Kidney (tissue), 14 donors: ENCODE data around the gene CTNNA2. TPM values are rescaled to one million over a fixed set of nuclear protein-coding genes. Genes with fewer than 3 reads are reported as not detected.

Experiments used
- DNase-seq, 5 donors: peaks; one replicate each; pipeline ENCODE4 v3.0.0-alpha.2; 2013 to 2020
- FAIRE-seq: peaks from 2 replicates; lab custom pipeline; 2012; peaks lifted over from hg19 to GRCh38; lab: Jason Lieb, UNC
- H3K27ac ChIP-seq, 2 donors: one replicate each; pipeline ENCODE4 v1.7.0; 2013; ENCODE audit warnings: low read depth in 2 of 2, low read length in 2 of 2, inconsistent platforms in 1 of 2
- H3K27me3 ChIP-seq: one replicate; pipeline ENCODE4 v1.7.1; 2013; ENCODE audit warnings: low read length, inconsistent platforms; ENCODE audit not compliant: control insufficient read depth, insufficient read depth
- H3K36me3 ChIP-seq, 3 donors: one replicate each; pipeline versions ENCODE4 v1.7.0 to v1.7.1; 2013; ENCODE audit warnings: low read length in 3 of 3, control low read depth in 1 of 3, inconsistent platforms in 1 of 3; ENCODE audit not compliant: insufficient read depth in 3 of 3, control insufficient read depth in 2 of 3
- H3K4me1 ChIP-seq, 3 donors: one replicate each; pipeline versions ENCODE4 v1.7.0 to v1.7.1; 2013; ENCODE audit warnings: low read length in 3 of 3, inconsistent platforms in 1 of 3, low read depth in 1 of 3; ENCODE audit not compliant: control insufficient read depth in 2 of 3, insufficient read depth in 2 of 3
- H3K4me3 ChIP-seq, 3 donors: one replicate each; pipeline versions ENCODE4 v1.7.0 to v1.8.1; 2013; ENCODE audit warnings: low read length in 3 of 3, control low read depth in 1 of 3, inconsistent platforms in 1 of 3
- H3K9ac ChIP-seq, 3 donors: one replicate each; pipeline versions ENCODE4 v1.7.0 to v1.7.1; 2013; ENCODE audit warnings: low read length in 3 of 3, control low read depth in 1 of 3, inconsistent platforms in 1 of 3
- H3K9me3 ChIP-seq, 3 donors: one replicate each; pipeline versions ENCODE4 v1.7.0 to v1.7.1; 2013; ENCODE audit warnings: low read length in 3 of 3, control low read depth in 1 of 3, inconsistent platforms in 1 of 3; ENCODE audit not compliant: control insufficient read depth in 2 of 3, insufficient read depth in 1 of 3
- CTCF ChIP-seq: IDR thresholded peaks from 3 replicates; pipeline ENCODE4 v1.5.1; 2012; ENCODE audit warnings: mild to moderate bottlenecking, moderate library complexity, borderline replicate concordance; ENCODE audit not compliant: insufficient read depth; ENCODE audit errors: extremely low read depth
- intact Hi-C: fragments of 100-400 bp; cut with DNase I; formaldehyde crosslinking; loops from one replicate; pipeline ENCODE4 v1.11.1; 2022
- polyA plus RNA-seq: library from polyadenylated mRNA; stranded (reverse); fragments of 350-450 nt; fragmentation: Illumina TruSeq; extraction: RNeasy Lipid Tissue Mini Kit (QIAGEN cat#74804); gene quantifications from one replicate; pipeline ENCODE4 v1.2.3, GENCODE V29; 2014; ENCODE audit warnings: low read depth, low replicate concordance; ENCODE audit not compliant: insufficient read depth
- total RNA-seq: library from RNA; stranded (reverse); fragmentation: NEBNext Ultra II Directional; extraction: Animal tissue kit (Norgen Biotek cat#: 25700); gene quantifications from one replicate; pipeline ENCODE4 v1.2.1, GENCODE V29; 2021
- donor health status: control.
- donor health status: control.
- donor health status: control.
- donor health status: control.
- donor health status: control.
- donor health status: DM: yes; HTN: yes; CAD: no.
- donor health status: Normal renal cell carcinoma (clear cell type).

CTNNA2 gene
- total and polyA plus RNA-seq, 2 donors from 2014 or later = 0.47 TPM; not detected in 1

GRCh38 chr2:79788952-79789651 is 276.3 kb downstream of the CTNNA2 start:
- H3K27me3 ChIP-seq = no peaks in the 10 kb centered on the region
- DNase-seq (no peak), FAIRE-seq (no peak)
- no peaks in the 10 kb centered on the region for H3K36me3 ChIP-seq
- H3K9ac ChIP-seq = no peak overlapping the region
- no peaks in the 10 kb centered on the region for H3K9me3 ChIP-seq
- H3K4me3 ChIP-seq = no peak overlapping the region
- no peaks in the 10 kb centered on the region for H3K4me1 ChIP-seq
- intact Hi-C loops = no loop called here
- no peak overlapping the region for H3K27ac ChIP-seq
- no peak for TF ChIP-seq CTCF

GRCh38 chr2:79789811-79790210 is 277.0 kb downstream of the CTNNA2 start:
- FAIRE-seq (no peak), DNase-seq (no peak)
- no peaks in the 10 kb centered on the region for H3K36me3 ChIP-seq
- H3K9me3 ChIP-seq = no peaks in the 10 kb centered on the region
- H3K4me1 ChIP-seq = no peaks in the 10 kb centered on the region
- no peaks in the 10 kb centered on the region for H3K27me3 ChIP-seq
- H3K9ac ChIP-seq = no peak overlapping the region
- intact Hi-C loops = no loop called here
- no peak for TF ChIP-seq CTCF
- H3K4me3 ChIP-seq = no peak overlapping the region
- H3K27ac ChIP-seq = no peak overlapping the region

GRCh38 chr2:79792090-79792489 is 279.2 kb downstream of the CTNNA2 start:
- DNase-seq (no peak), FAIRE-seq (no peak)
- Histone ChIP-seq H3K9ac (no peak overlapping the region), H3K27ac (no peak overlapping the region), H3K4me3 (no peak overlapping the region), H3K36me3 (no peaks in the 10 kb centered on the region), H3K27me3 (no peaks in the 10 kb centered on the region), H3K4me1 (no peaks in the 10 kb centered on the region), H3K9me3 (no peaks in the 10 kb centered on the region)
- intact Hi-C loops = no loop called here
- TF ChIP-seq CTCF = no peak
